Upper lobe of left lung (tissue), 6 donors: ENCODE results near the gene DOK5. TPM values are rescaled to one million over a fixed set of nuclear protein-coding genes. Genes with fewer than 3 reads are reported as not detected.

Source experiments
- ATAC-seq, 2 donors: fragments of 200-7000 bp; cut with Tn5 transposase; one replicate each; pipeline ENCODE4 v1.9.1; 2022; ENCODE audit warnings: mild to moderate bottlenecking in 2 of 2, moderate library complexity in 2 of 2; ENCODE audit not compliant: low FRiP score in 2 of 2
- DNase-seq, 2 donors: peaks; one replicate each; pipeline ENCODE4 v3.0.0-alpha.2; 2019 to 2020
- H3K27ac ChIP-seq, 4 donors: fragments of 200-600 bp; sonication (generic); one replicate each; pipeline ENCODE4 v1.5.1; 2016 to 2019
- H3K27me3 ChIP-seq, 4 donors: fragments of 200-600 bp; sonication (generic); one replicate each; pipeline ENCODE4 v1.5.1; 2017 to 2019
- H3K36me3 ChIP-seq, 4 donors: fragments of 200-600 bp; sonication (generic); one replicate each; pipeline ENCODE4 v1.5.1; 2016 to 2019
- H3K4me1 ChIP-seq, 4 donors: fragments of 200-600 bp; sonication (generic); one replicate each; pipeline ENCODE4 v1.5.1; 2018 to 2019
- H3K4me3 ChIP-seq, 4 donors: fragments of 200-600 bp; sonication (generic); one replicate each; pipeline ENCODE4 v1.5.1; 2017 to 2019; ENCODE audit warnings: mild to moderate bottlenecking in 2 of 4, moderate library complexity in 1 of 4
- H3K9me3 ChIP-seq, 4 donors: fragments of 200-600 bp; sonication (generic); one replicate each; pipeline ENCODE4 v1.5.1; 2018 to 2019
- EP300 ChIP-seq, 4 donors: sonication (generic); formaldehyde crosslinking; IDR thresholded peaks; one replicate each; pipeline ENCODE4 v1.5.1; 2017; ENCODE audit warnings: antibody characterized with exemption in 4 of 4, control low read depth in 2 of 4
- POLR2A ChIP-seq, 4 donors: fragments of 450-650 bp; IDR thresholded peaks; one replicate each; pipeline ENCODE4 v1.5.1; 2016 to 2017; ENCODE audit warnings: antibody characterized with exemption in 4 of 4, mild to moderate bottlenecking in 2 of 4
- POLR2AphosphoS5 ChIP-seq, 2 donors: sonication (generic); formaldehyde crosslinking; IDR thresholded peaks; one replicate each; pipeline ENCODE4 v1.5.1; 2017; ENCODE audit warnings: antibody characterized with exemption in 2 of 2
- WGBS, 2 donors: methylation state at CpG; one replicate each; pipeline ENCODE4 v1.1.5; 2017 to 2018; 5-methylcytosine and 5-hydroxymethylcytosine counted together
- total RNA-seq, 6 donors: library from RNA; depleted of rRNA in 4 of 6; stranded (reverse); fragments of >200 nt in 4 of 6; gene quantifications; one replicate each; pipeline versions ENCODE4 v1.1.0 to v1.2.1, GENCODE V29; 2016 to 2021
- TF ChIP-seq, protein P1 (sequence below), 6 experiments: fragments of 450-650 bp in 4 of 6; fragments of 200-600 bp in 2 of 6; sonication (generic) in 2 of 6; IDR thresholded peaks; one replicate each; pipeline ENCODE4 v1.5.1; 2016 to 2019; ENCODE audit warnings: antibody characterized with exemption in 6 of 6
- donor health status: DM: no; HTN: no; CAD: no; lungs with moderate emphysema.
- donor health status: DM: no; HTN: yes; CAD: no; lungs with severe emphysema.

Gene DOK5
- total RNA-seq, 6 donors from 2014 or later = 0.37 to 1.0 TPM; not detected in 4

DNA sequence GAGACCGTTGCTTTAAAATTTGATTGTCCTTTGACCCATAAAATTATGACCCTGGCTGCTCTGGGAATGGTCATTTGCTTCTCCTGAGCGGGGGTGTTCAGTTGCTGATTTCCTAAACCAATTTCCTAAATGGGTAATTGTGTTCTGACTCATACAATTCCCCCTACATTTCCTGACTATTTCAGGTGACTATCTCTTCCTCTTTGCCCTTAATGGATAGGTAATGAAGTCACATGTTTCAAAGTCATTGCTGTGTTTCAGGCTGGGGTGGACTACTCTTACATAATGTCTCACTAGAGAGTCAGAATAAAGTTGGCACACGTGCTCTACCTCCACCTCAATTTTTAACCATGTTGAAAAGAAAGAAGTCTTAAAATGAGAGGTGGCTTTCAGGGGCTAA lies 109.8 kb downstream of the DOK5 start:
- DNase-seq (no peak), ATAC-seq (no peak)
- 67 to 71% methylated on average over 3 of the region's 3 CpGs for WGBS, 2 donors
- no peaks in the 10 kb centered on the region for H3K9me3 ChIP-seq
- no peaks in the 10 kb centered on the region for H3K36me3 ChIP-seq
- no peak overlapping the region for H3K27ac ChIP-seq
- H3K4me1 ChIP-seq = no peaks in the 10 kb centered on the region
- no peaks in the 10 kb centered on the region for H3K27me3 ChIP-seq
- TF ChIP-seq POLR2A (IDR thresholded peaks at IDR 0.05) (no peak), EP300 (IDR thresholded peaks at IDR 0.05) (no peak), POLR2AphosphoS5 (IDR thresholded peaks at IDR 0.05) (no peak)
- TF ChIP-seq, protein P1, sequence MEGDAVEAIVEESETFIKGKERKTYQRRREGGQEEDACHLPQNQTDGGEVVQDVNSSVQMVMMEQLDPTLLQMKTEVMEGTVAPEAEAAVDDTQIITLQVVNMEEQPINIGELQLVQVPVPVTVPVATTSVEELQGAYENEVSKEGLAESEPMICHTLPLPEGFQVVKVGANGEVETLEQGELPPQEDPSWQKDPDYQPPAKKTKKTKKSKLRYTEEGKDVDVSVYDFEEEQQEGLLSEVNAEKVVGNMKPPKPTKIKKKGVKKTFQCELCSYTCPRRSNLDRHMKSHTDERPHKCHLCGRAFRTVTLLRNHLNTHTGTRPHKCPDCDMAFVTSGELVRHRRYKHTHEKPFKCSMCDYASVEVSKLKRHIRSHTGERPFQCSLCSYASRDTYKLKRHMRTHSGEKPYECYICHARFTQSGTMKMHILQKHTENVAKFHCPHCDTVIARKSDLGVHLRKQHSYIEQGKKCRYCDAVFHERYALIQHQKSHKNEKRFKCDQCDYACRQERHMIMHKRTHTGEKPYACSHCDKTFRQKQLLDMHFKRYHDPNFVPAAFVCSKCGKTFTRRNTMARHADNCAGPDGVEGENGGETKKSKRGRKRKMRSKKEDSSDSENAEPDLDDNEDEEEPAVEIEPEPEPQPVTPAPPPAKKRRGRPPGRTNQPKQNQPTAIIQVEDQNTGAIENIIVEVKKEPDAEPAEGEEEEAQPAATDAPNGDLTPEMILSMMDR (IDR thresholded peaks at IDR 0.05) = no peak
- H3K4me3 ChIP-seq = no peak overlapping the region

DNA sequence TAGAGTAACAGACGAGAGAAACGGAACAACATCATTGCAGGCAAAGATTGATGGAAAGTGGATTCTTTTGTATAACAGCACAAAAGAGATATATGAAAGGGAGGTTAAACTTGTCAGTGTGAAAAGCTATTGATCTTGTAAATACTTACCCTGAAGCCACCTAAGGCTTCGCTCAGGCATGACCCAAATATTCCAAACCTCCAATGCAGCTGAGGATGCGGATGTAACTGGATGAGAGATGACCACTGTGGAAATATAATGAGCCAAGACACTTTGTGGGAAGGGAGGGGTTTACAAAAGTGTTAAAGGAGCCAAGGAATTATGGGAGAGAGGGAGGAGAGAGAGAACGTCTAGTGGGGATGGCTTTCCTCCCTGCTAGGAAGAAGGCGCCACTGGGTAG lies 112.0 kb downstream of the DOK5 start:
- Histone ChIP-seq H3K27me3 (no peaks in the 10 kb centered on the region), H3K36me3 (no peaks in the 10 kb centered on the region), H3K4me3 (no peak overlapping the region), H3K27ac (no peak overlapping the region), H3K9me3 (no peaks in the 10 kb centered on the region), H3K4me1 (no peaks in the 10 kb centered on the region)
- DNase-seq (no peak), ATAC-seq (no peak)
- WGBS, 2 donors = 88 to 91% methylated on average over 6 of the region's 6 CpGs
- TF ChIP-seq, protein P1 (IDR thresholded peaks at IDR 0.05) = no peak
- TF ChIP-seq POLR2A (IDR thresholded peaks at IDR 0.05) = no peak
- no peak for TF ChIP-seq EP300 (IDR thresholded peaks at IDR 0.05)
- no peak for TF ChIP-seq POLR2AphosphoS5 (IDR thresholded peaks at IDR 0.05)

DNA sequence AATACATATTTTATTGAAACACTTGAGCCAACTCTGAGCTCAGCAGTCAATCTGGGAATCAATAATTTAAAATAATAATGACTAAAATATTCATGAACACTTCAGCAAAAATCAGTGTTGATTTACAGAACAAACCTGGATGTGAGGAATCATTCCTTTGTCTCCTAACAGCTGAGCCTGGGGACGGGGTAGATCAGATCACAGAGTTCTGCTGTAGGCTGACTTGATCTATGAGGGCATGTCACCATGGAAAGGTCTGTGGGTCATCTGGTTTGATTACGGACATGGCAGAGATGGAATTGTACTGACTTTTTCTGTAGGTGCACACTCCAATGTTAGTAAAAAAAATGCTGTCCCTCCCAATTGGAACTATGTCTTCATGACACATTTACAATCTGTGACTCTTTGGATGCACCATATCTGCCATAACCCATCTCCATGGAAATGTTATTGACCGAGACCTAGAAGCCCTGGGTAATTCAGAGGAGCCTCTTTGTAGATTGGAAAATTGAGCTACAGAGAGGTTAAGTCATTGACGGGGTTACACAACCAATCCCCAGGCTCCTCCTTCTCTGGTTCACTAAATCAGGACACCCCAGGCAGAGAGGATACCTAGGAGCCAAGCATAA lies 114.1 kb downstream of the DOK5 start:
- DNase-seq (no peak), ATAC-seq (no peak)
- no peak overlapping the region for H3K4me3 ChIP-seq
- 87 to 91% methylated on average over 4 of the region's 4 CpGs for WGBS, 2 donors
- no peaks in the 10 kb centered on the region for H3K36me3 ChIP-seq
- H3K27ac ChIP-seq = no peak overlapping the region
- no peaks in the 10 kb centered on the region for H3K27me3 ChIP-seq
- TF ChIP-seq, protein P1 (IDR thresholded peaks at IDR 0.05) = no peak
- TF ChIP-seq POLR2AphosphoS5 (IDR thresholded peaks at IDR 0.05) = no peak
- H3K9me3 ChIP-seq = no peaks in the 10 kb centered on the region
- no peaks in the 10 kb centered on the region for H3K4me1 ChIP-seq

DNA sequence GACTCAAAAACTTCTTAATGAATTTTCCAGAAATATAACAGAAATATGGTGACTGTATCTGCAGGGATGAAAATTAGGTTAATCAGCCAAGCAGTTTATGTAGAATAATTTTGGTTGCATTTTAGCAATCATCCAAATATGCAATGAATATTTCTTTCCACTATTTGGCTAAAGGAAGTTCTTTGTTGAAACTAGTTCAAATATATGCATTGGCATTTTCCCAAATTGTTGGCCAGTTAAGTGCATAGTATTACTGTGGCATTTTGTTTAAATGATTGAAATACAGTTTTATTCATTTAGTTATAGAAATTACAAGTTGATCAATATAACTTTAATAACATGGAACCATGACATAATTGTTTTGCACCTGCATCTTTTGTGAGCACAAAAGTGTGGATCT lies 115.5 kb downstream of the DOK5 start:
- Histone ChIP-seq H3K4me1 (no peaks in the 10 kb centered on the region), H3K27me3 (no peaks in the 10 kb centered on the region), H3K9me3 (no peaks in the 10 kb centered on the region), H3K4me3 (no peak overlapping the region), H3K36me3 (no peaks in the 10 kb centered on the region), H3K27ac (no peak overlapping the region)
- TF ChIP-seq POLR2A (IDR thresholded peaks at IDR 0.05) (no peak), EP300 (IDR thresholded peaks at IDR 0.05) (no peak)
- TF ChIP-seq, protein P1 (IDR thresholded peaks at IDR 0.05) = no peak
- ATAC-seq (no peak), DNase-seq (no peak)

DNA sequence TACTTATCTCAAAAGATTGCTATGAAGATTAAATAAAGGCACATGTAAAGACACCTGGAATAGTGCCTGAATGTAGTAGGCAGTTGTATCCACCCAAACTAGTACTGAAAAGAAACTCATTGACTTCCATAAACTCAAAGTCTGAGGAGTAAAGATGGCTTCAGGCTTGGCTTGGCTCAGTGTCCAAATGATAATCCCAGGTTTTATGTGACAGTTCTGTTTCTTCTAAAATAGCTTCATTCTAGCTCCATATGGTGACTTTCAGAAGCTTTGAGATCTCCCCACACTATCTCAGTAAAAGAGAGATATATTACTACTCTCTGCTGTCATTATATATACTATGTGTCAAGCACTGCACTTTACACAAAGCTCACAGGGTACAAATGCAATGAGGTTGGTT lies 121.3 kb downstream of the DOK5 start:
- H3K4me1 ChIP-seq = no peaks in the 10 kb centered on the region
- no peak for DNase-seq
- no peaks in the 10 kb centered on the region for H3K27me3 ChIP-seq
- no peaks in the 10 kb centered on the region for H3K36me3 ChIP-seq
- no peak for TF ChIP-seq POLR2AphosphoS5 (IDR thresholded peaks at IDR 0.05)
- TF ChIP-seq POLR2A (IDR thresholded peaks at IDR 0.05) = no peak
- TF ChIP-seq, protein P1 (IDR thresholded peaks at IDR 0.05) = no peak
- no peak for TF ChIP-seq EP300 (IDR thresholded peaks at IDR 0.05)
- H3K27ac ChIP-seq = no peak overlapping the region
- no peak for ATAC-seq
- no peak overlapping the region for H3K4me3 ChIP-seq
- H3K9me3 ChIP-seq = no peaks in the 10 kb centered on the region
